Measurements from ENCODE around the gene FYB2.

- TF ChIP-seq POLR2A (IDR thresholded peaks at IDR 0.05), result no peak
- no peak for TF ChIP-seq CTCF (IDR thresholded peaks at IDR 0.05)
Measured at GRCh38 chr1:56710646-56711045, 108.6 kb downstream of the FYB2 start.

All from sigmoid colon (tissue), 3 donors.